ENCODE results near the gene KRT34.

DNA sequence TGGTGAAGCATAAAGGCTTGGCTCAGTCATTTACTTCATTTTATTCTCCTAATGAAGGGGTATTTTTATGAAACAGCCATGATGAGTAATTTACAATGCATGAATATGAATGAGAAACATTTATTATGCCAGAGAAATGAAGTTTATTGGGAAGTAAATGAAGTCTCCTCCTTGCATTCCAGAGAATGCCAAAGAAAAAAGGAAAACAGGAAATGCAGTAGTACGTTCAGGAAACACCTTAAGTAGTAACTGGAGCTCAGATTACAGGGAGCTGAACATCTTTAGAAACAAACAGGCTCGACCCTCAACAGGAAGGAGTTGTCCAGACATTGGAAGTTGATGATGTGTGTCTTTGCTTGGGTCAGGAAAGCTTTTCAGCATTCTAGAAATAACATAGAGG is 4.6 kb downstream of the KRT34 start:
- TF ChIP-seq, protein P1, sequence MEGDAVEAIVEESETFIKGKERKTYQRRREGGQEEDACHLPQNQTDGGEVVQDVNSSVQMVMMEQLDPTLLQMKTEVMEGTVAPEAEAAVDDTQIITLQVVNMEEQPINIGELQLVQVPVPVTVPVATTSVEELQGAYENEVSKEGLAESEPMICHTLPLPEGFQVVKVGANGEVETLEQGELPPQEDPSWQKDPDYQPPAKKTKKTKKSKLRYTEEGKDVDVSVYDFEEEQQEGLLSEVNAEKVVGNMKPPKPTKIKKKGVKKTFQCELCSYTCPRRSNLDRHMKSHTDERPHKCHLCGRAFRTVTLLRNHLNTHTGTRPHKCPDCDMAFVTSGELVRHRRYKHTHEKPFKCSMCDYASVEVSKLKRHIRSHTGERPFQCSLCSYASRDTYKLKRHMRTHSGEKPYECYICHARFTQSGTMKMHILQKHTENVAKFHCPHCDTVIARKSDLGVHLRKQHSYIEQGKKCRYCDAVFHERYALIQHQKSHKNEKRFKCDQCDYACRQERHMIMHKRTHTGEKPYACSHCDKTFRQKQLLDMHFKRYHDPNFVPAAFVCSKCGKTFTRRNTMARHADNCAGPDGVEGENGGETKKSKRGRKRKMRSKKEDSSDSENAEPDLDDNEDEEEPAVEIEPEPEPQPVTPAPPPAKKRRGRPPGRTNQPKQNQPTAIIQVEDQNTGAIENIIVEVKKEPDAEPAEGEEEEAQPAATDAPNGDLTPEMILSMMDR (IDR thresholded peaks at IDR 0.05; ENCODE audit: insufficient read depth, low read depth, low read length) = no peak
- no peak for TF ChIP-seq EZH2 (IDR thresholded peaks at IDR 0.05; ENCODE audit: insufficient read depth, low read length)

Data from astrocyte (in vitro differentiated cells and primary cell).